ENCODE data around the gene LYSMD2.

LYSMD2 gene

DNA sequence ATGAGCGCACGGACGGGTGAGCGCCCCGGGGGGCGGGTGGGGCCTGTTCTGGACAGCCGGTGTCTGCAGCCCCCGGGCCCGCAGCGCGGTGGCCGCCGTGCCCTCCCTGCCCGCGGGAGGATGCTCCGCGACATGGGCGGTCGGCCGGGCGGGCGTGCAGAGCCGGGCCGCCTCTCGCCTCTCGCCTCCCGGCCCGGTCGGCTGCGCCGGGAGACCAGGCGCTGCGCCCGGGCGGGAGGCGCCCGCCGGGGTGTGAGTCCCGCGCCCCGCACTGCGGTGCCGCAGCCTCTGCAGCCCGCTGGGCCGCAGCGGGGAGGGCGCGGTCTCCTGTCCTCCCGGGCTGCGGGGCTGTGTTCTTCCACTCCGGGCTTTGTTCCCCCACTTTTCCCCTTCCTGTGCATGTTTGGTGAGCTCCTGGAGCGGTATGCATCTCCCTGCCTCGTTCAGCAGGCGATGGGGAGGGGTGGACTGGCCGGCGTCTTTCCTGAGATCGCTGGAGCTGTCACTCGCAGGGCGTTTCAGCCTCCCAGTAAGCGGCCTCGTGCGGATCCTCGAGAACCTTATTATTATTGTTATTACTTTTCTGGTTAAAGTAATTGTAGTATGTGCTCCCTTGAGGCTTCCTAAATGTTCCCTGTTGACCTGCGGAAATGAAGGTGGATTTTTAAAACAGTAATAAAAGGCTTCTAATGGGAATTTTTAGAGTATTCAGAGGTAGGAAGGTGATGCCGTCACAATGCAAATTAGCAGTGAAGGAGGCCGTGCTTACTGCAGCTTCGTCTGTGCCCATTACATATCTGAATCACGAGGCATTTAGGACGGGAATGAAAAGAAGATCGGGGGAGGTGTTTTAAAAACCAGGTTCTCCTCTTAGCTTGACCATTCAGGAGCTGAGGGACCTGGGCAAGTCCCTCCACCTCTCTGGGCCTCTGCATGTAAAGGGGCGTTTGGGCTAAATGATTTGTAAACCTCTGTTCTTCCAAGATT is 14.5 kb upstream of the LYSMD2 start:
- DNase-seq = no peak

DNA sequence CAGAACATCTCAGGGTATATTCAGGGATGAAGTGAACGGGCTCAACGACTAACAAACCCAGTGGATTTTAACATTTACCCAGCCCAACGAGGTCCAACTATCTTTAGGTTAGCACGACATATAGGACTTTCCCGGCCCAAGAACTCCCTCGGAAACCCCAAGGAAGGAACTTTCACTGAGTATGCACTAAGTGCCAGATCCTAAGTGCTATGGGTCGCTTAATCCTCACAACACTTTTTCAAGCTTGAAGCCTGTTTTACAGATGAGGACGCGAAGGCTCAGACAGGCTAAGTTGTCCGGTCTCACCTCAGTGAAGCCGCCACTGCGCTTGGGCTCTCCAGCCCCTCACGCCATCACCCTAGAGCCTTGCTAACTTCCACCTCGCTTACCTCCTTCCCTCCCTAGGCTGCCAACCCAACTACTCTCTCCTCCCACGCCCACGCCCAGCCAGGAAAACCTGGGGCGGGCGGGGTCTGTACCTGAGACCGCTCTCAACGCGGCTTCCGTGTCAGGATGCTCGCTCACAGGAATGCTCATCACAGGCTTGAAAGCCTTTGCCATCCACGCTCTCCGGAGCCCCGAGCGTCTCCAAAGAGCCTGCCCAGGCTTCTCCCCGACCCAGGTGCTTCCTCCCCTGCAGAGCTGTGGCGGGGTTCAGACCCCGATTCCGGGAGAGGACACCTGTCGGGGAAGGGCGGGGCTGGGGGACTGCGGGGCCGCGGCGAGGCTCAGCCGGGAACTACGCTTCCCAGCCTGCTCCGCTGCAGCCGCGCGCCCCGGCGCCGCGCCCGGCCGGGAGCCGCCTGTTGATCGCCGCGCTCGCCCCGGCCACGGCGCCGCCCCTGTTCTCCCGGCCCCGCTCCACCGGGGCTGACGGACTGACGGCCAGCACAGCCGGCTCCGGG is 13.6 kb upstream of the LYSMD2 start, which contains the start of gene TMOD2:
TMOD2 (plus strand) TSS at position 806 of the 905 bp plus-strand sequence. CDS start 14,845 bp downstream, outside the sequence.
- no peak for DNase-seq

DNA sequence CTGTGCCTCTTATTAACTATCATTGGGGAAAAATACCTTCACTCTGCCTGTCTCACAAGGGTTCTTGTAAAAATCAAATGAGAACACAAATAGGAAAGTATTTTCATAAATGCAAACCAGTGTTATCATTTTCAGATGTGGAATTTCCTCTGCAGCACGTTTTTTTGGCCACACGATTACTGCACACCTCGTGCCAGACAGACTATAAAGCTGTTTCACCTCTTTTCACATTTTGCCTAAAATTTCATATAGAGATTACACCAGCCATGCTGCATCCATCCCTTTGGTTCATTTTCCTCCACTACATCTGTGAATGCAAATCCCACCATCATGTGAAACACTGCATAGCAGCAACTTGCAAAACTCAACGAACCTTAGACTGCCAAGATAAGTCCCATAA is 12.7 kb upstream of the LYSMD2 start:
- no peak for DNase-seq

DNA sequence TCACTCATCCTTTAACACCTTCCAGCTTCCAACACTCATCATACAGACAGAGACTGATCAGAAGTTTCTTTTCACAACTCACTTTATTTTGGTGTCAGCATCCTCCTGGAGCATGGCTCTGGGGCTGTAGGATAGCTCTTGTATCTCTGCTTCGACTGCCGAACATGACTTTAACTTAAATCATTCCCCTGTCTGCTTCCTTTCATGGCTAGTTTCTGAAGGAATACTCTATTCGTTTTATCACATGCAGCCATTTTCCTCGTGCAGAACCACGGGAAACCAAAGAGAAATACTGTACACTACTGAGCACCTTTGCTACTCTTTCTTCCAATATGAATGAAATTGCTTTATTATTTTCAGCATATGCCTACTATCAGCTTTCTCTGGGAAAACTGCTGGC is 11.9 kb upstream of the LYSMD2 start:
- DNase-seq = no peak

DNA sequence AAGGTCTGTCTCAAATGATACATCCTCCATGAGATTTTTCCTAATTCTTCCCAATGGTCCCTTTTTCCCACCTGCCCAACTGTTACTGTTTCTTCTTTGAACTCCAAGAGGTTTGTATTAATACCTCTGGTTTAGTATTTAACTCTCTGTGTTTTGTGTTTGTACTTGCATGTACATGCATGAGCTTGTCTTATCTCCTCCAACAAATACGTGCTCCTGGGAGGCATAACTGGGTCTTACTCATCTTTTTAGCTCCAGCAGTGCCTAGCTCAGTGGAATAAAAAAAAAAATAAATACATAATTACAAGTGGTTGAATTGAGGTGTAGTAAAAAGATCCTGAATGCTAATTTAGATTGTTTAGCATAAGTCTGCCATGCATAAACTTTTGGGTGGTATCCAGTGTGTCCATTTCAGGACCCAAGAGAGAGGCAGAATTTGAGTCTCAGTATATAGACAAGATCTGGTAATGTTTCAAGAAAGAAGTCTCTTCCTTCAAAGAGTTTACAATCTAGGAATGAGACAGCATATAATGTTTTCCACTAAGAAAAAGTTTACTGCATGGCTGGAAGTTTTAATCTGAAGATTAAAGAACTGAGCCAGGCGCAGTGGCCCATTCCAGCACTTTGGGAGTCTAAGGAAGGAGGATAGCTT is 1.7 kb upstream of the LYSMD2 start:
- no peak for DNase-seq

DNA sequence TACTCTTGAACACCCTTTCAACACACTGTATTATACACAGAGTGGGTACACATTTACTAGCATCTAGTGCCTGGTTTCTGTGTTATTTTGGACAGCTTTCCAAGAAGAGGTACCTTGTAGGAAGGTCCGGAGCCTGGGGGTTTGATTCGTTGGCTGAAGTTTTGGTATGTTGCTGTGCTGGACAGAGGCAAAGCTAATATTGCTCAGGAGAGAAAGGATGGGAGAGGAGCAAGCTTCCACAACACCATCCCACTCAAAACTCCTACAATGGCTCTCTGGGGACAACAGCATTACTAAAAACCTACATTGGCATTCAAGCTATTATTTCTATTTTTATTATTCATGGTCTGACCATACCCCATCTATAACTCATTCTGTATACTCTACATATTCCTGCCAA is 1.1 kb upstream of the LYSMD2 start:
- DNase-seq = no peak

DNA sequence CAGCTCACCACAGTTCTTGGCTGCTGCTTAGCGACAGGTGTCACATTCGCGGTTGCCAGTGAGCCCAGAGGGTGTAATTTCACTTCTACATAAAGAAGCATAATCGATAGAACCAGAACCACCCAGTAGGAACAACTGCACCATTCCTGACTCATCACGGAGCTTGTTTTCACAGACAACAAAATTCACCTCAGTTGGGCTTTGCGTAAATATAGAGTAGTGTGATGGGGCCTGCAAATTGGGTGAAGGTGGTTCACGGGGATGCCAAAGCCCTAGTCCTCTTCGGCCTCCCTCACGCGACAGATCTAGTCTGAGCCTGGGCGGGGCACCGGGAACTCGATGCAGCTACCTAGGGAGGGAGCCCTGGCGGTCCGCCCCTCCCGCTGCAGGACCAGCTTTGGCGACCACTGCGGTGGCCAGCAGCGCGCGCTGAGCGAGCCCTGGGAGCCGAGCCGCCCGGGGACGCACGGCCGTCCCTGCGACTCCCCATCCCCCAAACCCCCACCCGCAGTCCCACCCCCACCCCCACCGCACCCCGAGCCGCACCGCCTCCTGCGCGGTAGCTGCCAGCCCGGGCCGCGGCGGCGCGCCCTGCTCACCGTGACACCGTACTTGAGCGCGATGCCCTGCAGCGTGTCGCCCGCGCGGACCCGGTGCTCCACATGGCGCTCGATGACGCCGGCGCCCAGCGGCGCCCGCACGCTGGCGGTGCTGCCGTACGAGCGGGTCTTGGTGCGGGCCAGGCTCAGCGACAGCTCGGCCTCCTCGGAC is 519 bp downstream of the LYSMD2 start:
- DNase-seq = no peak

DNA sequence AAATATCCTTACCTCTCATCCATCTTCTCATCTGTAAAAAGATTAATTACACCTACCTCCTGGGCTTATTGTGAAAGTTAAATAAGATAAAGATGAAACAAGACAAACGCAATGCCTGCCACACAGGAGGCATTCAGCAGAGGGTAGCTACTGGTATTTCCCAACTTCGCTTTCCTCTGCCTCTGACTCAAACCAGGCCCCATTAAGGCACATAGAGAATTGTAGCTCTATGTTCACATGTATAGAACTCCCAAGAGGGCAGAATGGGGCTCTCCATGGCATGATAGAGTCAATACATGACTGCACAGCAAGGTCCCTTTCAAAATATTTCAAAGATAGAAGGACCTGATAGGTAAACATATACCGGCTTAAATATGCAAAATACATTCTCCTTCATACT is 1.4 kb downstream of the LYSMD2 start:
- DNase-seq = no peak

DNA sequence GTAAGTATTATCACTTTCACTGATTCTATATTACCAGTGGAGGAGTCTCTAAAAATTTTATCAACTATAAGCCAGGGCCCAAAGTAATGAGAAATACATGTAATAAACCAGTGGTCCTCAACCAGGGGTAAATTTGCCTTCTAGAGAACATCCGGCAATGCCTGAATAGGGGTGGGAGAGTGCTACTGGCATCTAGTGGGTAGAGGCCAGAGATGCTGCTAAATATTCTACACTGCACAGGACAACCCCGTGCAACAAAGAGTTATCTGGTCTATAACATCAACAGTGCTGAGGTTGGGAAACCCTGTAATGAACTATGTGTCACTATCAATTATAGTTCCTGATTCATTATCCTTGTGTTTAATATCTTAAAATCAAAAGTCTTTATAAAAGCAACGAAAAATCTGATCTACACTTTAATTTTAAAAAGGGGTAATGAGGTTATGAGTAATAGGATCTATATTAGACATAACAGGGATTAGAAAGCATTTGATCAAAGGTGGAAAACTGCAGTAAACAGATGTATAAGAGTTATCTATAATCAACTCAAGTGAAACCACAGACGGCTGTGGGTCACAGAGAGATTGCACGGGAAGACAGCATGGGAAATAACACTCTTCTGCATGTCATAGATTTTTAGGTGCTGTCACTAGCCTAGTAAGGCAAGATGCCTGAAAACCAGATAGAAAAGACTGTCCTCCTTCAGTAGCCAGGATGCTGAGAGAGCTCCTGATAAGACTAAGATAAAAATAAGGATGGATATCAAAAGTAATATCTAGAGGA is 2.0 kb downstream of the LYSMD2 start:
- DNase-seq = no peak

DNA sequence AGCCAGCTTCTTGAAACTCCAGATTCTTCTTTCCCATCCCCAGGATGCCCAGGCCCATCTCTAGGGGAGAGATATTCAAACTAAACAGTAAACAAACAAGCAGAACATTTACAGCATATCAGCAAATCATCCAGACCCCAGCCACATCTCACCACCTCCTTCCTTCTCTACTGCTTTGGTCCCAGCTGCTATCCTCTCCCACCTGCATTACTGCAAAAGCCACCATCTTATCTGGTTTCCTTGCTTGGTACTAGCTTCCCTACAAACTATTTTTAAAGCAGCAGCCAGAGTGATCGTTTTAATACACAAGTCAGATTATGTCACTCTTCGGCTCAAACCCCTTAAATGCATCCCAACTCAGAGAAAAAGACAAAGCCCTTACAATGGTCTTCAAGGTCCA is 4.8 kb downstream of the LYSMD2 start:
- DNase-seq = no peak

DNA sequence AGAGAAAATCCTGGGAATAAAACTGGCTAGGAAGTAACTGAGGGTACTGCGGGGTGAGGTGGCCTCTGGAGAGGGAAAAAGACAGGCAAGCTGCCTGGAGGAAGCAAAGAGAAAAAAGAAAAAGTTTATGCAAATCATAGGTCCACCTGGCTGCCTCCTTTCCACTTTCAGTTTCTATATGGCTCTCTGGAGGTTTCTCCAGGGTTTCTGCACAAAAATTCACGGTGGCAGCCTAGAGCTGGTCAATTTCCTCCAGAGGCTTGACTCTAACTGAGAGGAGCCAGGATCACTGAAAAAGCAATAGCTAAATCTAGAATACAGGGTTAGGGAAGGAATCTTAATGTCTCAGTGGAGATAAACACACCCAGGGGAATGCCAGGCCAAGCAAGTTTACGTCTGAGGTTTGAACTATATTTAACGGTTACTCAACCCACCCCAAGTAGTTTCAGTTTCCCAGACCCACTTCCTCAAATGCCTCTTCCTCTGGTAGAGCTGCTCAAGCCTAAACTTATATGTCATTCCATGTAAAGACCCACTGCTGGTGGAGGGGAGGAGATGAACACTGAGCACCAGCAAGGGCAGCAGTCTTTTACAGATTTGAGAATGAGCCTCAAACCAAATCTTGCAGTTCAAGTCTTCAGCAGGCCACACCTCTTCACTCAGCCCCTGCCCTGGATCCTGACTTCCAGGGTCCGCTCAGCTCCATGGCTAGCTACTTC is 5.7 kb downstream of the LYSMD2 start:
- no peak for DNase-seq

DNA sequence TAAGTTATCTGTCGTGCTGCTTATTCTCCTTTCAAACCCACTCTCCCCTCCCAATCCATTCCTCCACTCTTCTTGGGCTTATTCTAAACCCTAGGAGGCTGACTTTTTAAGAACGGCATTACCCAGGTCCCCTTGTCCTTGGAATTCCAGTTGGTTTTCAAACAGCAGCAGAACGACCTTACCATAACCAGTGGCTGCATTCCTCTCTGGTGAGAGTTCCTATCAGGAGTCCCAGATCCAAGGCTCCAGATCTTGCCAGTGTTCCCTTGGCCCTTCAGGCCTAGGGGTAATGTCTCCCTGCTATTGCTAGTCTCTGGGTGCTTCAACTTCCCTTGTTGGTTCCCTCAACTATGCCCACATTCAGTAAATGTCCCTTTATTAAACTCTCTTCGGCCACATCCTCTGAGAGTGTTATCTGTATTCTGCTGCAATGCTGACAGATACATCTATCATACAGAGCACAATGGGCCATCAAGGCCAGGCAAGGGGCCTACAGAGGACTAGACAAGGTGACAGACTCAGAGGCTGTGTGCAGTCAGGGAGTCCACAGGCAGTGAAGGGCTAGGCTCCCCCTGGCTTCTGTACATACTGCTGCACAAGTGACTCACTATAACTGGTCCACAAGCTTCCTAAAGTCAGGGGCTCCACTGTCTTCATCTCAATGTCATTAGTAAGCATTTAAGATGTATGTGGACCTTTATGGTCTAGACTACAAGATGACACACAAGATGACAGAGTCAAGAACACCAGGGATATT is 10.1 kb downstream of the LYSMD2 start:
- no peak for DNase-seq

DNA sequence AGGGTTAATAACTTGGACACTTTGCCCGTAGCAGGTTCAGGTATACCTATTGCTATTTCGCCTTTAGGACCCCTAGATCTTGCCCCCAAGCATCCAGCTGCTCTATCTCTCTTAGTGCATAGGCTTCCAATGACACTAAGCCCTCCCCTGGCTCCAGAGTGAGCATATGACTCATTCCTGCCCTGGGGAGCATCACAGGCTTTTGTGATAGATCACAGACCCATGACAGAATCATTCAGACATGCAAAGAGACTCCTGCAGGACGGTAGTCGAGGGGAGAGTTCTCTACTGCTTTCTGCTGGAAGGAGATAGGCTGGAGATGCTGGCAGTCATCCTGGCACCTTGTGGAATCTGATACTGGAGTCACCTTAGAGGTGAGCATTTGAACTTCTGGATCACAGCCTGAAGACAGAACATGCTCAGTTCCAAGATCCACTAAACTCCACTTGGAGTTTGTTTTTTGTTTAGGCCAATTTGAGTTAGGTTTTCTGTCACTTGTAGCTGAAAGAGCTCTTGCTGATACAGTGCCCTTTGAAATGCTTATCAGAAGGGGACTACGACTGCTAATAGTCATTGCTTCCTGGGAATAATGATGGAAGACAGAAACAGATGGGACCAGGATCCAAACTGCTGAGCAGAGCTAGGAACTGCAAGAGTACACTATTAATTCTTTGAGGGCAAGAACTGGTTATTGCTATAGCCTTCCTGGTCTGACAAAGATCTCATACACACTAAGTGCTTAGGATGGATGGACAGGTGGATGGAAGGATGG is 11.0 kb downstream of the LYSMD2 start:
- DNase-seq = no peak

DNA sequence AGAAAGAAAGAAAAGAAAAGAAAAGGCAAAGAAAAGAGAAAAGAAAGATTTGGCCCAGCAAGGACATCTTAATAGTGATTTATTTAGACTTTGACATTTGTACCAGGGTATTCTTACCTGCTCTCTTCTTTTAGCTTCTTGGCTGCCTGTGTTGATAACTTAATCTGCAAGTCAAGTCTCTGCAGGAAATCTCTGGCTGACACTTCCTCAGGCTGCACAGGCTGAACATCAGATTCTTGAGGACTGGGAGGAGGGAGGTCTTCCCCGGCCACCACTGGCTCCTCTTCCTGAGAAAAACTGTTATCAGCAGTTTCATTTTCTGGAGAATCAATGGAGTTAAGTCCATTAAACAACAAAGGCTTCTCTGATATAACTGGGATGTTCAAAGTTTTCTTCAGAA is 12.8 kb downstream of the LYSMD2 start:
- DNase-seq = no peak

DNA sequence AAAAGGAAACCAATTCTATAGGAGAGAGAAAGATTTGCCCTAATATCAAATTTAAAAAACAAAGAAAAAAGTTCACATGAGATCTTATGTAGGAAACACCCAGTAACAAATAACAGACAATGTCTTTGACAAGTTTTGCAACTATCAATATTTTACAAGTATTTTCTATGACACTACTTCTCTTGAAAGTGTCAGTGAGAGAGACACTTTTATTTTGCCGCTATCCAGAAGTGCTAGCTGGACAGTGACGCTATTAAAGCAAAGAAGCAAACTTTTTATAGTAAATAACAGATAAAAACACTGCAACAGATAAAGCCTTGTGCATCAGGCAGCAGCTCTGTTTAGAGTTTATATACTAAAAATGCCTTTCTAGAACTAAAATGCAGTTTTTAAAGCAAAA is 13.3 kb downstream of the LYSMD2 start:
- DNase-seq = no peak

DNA sequence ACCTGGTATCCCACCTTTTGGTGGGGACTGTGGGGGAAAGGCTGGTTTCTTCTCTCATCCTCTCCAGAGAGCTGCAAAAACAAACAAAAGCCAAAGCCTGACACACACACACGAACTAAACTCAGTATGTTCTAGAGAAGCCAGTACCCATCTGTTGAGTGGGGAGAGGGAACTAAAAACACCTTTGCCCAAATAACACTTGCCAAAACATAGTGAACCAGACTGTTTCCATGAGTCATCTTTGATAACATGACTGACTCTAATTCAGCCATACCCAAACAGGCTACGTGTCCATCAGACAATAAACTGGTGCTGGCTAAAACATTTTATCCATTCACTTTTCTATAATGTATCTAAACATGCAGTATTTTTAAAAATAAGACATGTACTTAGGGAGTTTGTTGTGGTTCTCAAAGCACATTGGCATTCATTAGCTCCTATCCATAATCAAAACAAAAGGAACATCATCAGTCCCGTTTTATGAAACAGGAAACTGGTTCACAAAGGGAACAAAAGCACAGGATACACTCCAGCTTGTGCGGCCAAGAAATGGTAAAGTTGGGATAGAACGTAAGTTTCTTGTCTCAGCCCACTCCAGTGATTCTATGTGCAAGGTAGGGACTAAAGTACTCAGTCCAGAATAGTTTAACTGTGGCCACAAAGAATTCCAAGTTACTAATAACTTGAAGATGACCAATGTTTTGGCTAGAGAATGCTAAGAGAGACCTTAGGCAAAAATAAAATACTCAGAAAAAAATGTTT is 16.1 kb downstream of the LYSMD2 start:
- no peak for DNase-seq

DNA sequence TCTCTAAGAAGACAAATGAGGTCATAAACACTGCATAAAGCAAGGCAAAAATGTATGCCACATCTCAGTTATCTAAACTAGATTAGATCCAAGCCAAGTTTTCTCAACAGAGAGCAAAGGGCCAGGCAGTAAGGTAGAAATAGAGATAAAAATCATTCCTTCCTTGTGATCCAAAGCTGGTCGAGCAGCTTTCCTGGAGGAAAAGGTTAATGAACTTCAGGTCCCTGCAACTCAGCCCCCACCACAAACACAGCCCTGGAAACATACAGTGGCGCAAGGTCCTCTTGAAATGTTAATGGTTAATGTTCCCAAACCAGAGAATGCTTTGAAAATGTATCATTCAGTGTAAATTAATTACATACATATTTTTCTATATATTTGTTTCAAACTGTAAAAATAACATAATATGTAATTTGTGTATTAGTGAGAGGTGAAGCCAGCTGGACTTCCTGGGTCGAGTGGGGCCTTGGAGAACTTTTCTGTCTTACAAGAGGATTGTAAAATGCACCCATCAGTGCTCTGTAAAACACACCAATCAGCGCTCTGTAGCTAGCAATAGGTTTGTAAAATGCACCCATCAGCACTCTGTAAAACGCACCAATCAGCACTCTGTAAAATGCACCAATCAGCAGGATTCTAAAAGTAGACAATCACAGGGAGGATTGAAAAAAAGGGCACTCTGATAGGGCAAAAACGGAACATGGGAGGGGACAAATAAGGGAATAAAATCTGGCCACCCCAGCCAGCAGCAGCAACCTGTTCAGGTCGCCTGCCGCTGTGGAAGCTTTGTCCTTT is 17.1 kb downstream of the LYSMD2 start:
- no peak for DNase-seq

DNA sequence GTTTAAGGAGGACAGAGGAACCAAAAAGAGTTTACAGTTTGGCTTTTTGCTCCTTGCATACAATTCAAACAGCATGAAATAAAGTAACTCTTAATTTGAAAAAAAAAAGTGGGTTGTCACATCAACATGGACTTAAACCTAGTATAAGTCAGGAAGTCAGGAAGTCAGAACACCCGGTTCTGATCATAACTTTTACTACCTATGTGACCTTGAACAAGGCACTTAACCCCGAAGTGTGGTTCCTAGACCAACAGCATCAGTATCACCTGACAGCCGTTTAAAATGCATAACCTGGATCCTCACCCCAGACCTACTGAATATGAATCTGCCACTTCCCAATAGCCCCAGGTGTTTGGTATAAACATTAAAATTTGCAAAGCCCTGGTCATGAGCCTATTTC is 18.7 kb downstream of the LYSMD2 start:
- no peak for DNase-seq
